Measurements from ENCODE around the gene APBA2.
"Not testable (repeated sequence)": the region's sequence is repeated elsewhere in the genome, so short reads cannot be mapped to it uniquely, and the experiment has no call there.

APBA2 gene

GRCh38 chr15:29014493-29014892 lies 128.7 kb downstream of the APBA2 start:
- no peak for DNase-seq

DNA sequence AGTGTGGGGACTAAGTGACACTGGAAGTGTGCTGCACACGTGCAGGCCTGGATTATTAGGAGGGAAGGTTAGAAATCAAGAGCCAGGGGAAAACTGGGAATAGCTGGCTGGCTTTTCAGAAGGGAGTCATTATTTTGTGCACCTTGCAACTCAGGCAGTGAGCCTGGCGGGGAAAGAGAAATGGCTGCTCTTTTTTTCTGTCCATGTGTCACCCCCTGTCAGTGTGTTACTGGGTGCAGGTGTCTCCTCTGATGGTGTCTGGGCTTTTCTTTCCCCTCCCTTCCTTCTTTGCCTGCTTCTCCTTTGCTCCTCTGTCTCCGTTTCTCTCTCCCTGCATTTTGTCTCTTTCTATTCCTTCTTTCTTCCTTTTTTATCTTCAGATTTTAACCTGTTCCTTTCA lies 130.7 kb downstream of the APBA2 start:
- no peak for DNase-seq

- no peak for DNase-seq
Measured at GRCh38 chr15:29018120-29018805, 132.5 kb downstream of the APBA2 start.

GRCh38 chr15:29018995-29019976 lies 133.5 kb downstream of the APBA2 start:
- DNase-seq = no peak

- DNase-seq = no peak
Measured at GRCh38 chr15:29021857-29022256, 136.1 kb downstream of the APBA2 start.

DNA sequence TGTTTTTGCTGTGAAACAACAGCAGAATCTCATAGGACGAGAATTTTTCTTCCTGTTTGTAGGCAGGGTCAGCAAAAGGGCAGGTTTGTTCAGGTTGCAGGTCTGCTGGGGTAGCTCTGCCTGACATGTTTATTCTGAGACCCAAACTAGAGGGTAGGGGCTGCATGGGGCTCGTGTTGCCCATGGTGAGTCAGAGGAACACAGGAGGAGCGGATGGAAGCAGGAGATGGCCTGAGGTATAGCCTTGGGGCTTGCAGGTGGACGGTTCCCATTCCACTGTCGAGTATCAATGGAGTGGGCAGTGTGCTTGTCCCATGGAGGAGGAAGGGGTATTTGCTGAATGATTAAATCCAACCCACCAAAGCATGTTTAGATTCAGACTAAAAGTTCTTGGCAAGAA lies 138.9 kb downstream of the APBA2 start:
- no peak for DNase-seq

GRCh38 chr15:29025411-29025810 lies 139.6 kb downstream of the APBA2 start:
- DNase-seq = not testable (repeated sequence)

GRCh38 chr15:29028158-29028557 lies 142.4 kb downstream of the APBA2 start:
- DNase-seq = not testable (repeated sequence)

DNA sequence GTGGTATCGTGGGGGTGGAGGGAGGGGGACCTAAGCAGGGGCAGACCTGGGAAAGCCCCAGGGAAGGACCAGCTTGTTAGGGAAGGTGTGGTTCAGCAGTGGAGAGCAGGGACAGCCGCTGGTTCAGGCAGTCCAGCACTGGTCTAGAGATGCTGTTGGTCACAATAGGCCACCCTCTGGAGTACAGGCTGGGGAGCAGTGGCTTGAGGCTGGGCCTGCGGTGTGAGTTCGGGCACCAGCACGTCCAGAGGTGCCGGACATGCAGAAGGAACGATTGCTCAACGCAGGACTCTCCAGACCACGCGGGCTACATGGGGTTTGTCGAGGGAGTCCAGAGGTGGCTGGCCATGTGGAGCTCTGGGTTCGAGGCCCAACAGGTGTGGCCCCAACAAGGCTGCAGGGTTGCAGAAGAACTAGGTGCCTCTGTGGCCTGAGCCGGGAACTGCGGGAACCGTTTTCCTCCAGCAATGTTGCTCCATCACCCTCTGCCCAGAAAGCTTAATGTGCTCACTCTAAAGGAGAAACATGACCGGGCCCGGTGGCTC lies 143.9 kb downstream of the APBA2 start:
- DNase-seq = no peak

DNA sequence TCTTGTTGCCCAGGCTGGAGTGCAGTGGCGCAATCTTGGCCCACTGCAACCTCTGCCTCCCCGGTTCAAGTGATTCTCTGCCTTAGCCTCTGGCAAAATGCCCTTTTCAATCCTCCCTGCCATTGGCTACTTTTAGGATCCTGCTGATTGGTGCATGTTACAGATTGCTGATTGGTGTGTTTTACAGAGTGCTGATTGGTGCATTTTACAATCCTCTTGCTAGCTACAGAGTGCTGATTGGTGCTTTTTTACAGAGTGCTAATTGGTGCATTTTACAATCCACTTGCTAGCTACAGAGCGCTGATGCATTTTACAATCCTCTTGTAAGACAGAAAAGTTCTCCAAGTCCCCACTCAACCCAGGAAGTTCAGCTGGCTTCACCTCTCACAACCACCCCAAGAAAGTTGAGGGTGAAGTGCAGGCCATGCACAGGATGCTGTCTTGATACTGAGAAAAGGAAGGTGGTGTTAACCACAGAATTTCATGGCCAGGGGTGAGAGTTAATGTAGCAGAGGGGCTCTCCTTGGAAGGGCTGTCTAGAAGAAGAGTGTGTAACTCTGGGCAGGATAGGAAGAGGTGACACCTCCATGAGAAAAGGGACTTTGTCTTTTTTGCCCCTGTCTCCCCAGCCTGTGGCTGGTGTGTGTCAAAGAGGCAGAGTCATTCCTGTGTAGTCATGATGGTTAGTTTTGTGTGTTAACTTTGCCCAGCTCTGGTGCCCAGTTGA lies 145.9 kb downstream of the APBA2 start:
- DNase-seq = no peak

- DNase-seq = no peak
Measured at GRCh38 chr15:29032229-29032625, 146.5 kb downstream of the APBA2 start.

DNA sequence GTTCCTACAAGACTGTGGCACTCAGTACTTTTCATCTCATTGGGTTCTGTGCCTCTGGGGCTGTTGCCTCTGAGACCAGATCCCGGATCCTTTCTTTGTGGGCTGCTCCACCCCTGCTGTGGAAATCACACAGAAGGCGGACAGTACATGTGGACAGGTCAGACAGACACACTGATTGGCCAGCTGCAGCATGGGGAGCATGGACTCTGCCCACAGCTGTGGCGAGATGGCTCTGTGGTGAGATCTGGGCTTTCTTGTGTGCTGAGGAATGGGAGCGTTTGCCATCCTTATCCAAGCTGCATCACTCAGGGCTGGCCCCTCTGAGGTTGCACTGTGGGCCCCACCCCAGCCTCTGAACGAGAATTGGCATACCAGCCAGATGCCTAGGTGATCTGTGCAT lies 147.0 kb downstream of the APBA2 start:
- DNase-seq = no peak

DNA sequence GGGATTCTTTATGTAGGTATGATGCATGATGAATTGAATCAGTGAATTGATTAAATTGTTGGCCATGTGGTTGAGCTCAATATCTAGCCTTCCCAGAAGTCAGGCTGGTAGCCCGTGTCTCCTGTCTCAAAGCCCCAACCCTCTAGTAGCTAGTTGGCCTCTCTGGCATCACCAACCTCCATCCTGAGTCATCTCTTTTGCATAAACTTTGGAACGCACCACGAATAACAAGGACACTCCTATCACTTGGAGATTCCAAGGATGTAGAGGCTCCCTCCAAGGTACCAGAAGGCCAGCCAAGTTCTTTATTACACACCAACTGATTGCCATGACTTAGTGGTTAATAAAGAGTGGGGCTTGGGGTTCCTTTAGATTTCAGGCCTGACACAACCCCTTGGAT lies 148.4 kb downstream of the APBA2 start:
- no peak for DNase-seq

DNA sequence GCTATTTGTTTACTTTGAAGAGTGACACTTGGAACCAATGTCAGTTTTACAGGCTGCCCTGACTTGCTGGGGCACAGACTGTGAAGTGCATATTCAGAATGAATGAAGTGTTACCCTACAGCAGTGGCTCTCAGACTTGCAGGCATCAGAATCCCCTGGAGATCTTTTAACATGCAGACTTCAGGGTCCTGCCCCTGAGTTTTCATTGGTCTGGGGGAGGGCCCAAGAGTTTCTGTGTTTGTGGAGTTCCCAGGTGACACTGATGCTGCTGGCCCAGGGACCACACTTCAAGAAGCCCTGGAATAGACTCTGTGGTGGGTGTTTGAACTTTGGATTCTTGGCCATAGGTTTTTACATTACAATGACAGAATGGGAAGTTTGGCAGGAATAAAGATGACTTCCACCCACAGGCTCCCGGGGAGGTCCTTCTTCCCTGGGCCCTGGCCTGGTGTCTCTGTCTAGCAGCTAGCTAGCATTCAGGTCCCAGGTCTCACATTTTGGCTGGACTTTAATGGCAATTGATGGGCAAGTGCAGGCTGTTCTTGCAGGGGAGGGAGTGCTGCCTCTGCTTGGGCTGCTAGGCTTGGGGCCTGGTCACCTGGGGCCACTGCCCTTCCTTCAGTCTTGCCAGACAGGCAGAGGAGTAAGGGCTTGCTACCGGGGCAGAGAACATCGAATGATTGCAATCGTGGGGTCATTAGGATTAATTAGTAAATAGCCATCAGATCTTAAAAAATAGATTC lies 149.0 kb downstream of the APBA2 start:
- DNase-seq = no peak

DNA sequence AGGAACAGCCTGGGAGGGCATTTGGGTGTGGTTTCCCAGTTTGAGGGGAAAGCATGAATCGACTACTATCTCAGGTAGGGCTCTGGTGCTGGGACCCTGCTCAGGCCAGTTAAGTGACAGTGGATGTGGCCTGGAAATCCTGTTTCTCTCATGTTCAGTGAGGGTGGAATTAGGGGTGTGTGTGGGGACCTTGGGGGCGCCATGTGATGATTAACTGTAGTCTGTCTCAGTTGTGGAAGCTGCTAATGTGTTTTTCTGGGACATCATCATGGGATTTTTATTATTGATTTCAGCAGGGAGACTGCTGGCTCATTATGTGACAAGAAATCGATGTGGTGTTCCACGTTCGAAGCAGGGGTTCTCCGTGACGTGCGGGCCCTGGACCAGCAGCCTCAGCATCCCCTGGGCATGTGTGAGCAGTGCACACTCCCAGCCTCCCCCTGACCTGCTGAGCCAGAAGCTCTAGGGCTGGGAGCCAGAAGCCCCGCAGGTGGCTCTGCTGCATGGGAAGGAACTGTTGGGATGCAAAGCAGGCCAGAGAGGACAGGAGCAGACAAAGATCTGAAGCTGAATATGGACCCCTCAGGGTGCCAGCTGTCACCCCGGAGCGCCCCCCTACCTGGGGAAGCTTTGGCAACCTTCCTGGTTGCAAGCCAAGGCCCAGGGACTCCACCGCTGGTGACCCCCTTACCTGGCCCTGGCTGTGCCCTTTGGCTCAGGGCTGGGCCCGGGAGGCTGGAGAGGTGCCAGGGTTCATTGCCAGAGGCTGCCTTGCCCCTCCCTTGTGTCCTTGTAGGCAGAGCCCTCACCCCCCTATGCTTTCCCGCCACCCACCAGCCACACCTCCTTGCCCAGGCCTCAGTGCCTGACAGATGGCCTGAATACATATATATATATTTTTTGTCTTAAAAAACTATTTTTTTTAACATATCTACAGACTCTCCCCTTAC lies 149.8 kb downstream of the APBA2 start:
- DNase-seq = no peak

- no peak for DNase-seq
Measured at GRCh38 chr15:29037997-29038705, 152.4 kb downstream of the APBA2 start.

DNA sequence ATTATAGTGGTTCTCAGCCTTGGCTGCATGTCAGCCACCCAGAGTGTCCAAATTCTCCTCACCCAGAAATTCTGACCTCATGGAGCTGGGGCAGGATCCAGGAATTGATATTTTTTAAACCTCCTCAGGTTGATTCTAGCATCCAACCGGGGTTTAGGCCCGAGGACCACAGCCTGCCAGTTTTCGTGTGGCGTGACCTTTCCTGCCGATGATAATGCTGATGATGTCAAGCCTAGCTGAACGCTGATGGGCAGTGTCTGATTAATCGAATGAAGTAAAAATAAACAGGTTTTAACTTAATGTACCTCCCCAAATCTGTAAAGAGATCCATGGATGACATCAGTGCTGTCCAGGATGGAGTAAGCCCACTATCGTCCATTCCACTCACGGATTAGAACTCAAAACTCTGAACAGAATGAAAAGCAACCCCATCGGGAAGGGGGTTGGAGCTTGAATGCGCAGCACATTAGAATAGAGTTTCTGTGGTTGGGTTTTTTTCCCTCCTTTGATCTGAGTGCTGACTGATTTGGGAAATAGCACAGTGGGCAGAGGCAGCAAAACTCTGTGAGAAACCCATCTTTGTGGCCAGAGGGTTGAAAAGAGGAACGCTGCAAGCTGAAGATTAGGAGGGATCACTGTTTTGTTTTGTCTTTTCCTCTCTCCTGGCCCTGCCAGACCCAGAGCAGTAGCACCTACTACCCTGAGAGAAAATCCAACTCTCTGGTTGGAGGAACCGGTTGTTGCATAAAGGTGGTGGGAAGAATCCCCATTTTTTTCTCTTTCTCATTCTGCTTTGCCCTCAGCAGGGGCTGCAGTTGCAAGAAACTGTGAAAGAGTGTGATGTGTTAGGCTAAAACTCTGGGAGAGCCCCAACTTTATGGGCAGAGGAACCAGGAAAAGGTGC lies 153.9 kb downstream of the APBA2 start:
- no peak for DNase-seq

GRCh38 chr15:29040370-29040751 lies 154.6 kb downstream of the APBA2 start:
- DNase-seq = no peak

GRCh38 chr15:29043736-29044502 lies 158.1 kb downstream of the APBA2 start:
- no peak for DNase-seq
